Measurements from ENCODE around the gene DNAH10. TPM values are rescaled to one million over a fixed set of nuclear protein-coding genes. Genes with fewer than 3 reads are reported as not detected.

Gene DNAH10
- total and polyA plus RNA-seq, 2 of the 13 experiments (the other 11 are each of a cell fraction or from before 2014, with no cell fraction given) = 0.01 to 0.02 TPM

- peaks cover 29% of the 10 kb centered on the region for H3K4me1 ChIP-seq (ENCODE audit: insufficient read depth, low read length)
- POLR2A ChIA-PET = no interaction called here
- CTCF ChIA-PET (ENCODE audit: low intra/inter-chr PET ratio, low total read pairs) = no interaction called here
- H3K9ac ChIP-seq (ENCODE audit: insufficient read depth, low read depth, low read length) = no peak overlapping the region
- no peaks in the 10 kb centered on the region for H3K9me3 ChIP-seq (ENCODE audit: low read length)
- no peak for ATAC-seq
- H3K36me3 ChIP-seq (replicated peaks in 1 of 2; ENCODE audit: control insufficient read depth in 1 of 2, insufficient read depth in 2 of 2, low read length in 2 of 2) = no peaks in the 10 kb centered on the region; a peak in 1 of 5 replicates
- no peaks in the 10 kb centered on the region for H4K20me1 ChIP-seq (ENCODE audit: insufficient read depth, low read length)
- no peak for DNase-seq (ENCODE audit: low spot score)
- no peak overlapping the region for H3K4me2 ChIP-seq (ENCODE audit: low read depth, low read length)
- no peaks in the 10 kb centered on the region for H3K27me3 ChIP-seq (ENCODE audit: control insufficient read depth in 1 of 2, insufficient read depth in 2 of 2, low read length in 2 of 2)
- H3K27ac ChIP-seq (ENCODE audit: extremely low read length, insufficient read depth, low read length) = no peak overlapping the region
- intact Hi-C loops (cut with micrococcal nuclease; ENCODE audit: unreplicated experiment) (no loop called here), in situ Hi-C loops (cut with HindIII; ENCODE audit: extremely low pct_ligation_motif_present, low pct_unique_long_range_greater_than_20kb) (no loop called here)
- 92% methylated on average over 22 of the region's 25 CpGs for WGBS (ENCODE audit: low lambda C conversion rate)
- H2AFZ ChIP-seq (ENCODE audit: low read length) = no peak overlapping the region
- no peak for FAIRE-seq
- no TSS peak for BruUV-seq (replicated peaks)
- no peak for TF ChIP-seq ZNF678 (CRISPR knock-in tag; IDR thresholded peaks at IDR 0.05)
- TF ChIP-seq YEATS4 (CRISPR knock-in tag; IDR thresholded peaks at IDR 0.05; ENCODE audit: borderline replicate concordance) = no peak
- no peak for TF ChIP-seq HMG20A (CRISPR knock-in tag; IDR thresholded peaks at IDR 0.05; ENCODE audit: borderline replicate concordance)
- TF ChIP-seq ZIK1 (CRISPR knock-in tag; IDR thresholded peaks at IDR 0.05; ENCODE audit: borderline replicate concordance, low read depth) = no peak
- no peak for TF ChIP-seq RNF2 (conservative IDR thresholded peaks at IDR 0.05; ENCODE audit: low read depth)
- H3K79me2 ChIP-seq (ENCODE audit: insufficient read depth, low read length) = no peaks in the 10 kb centered on the region
- H3K4me3 ChIP-seq (replicated peaks in 1 of 3; ENCODE audit: insufficient read depth in 1 of 3, low read depth in 2 of 3, low read length in 3 of 3) = no peak overlapping the region
These were observed 183.4 kb downstream of the DNAH10 start for GRCh38 chr12:123945287-123946151.

GRCh38 chr12:123946152-123946515 is 184.0 kb downstream of the DNAH10 start:
- no peak for ATAC-seq
- in situ Hi-C loops (cut with HindIII; ENCODE audit: extremely low pct_ligation_motif_present, low pct_unique_long_range_greater_than_20kb) = no loop called here
- intact Hi-C loops (cut with micrococcal nuclease; ENCODE audit: unreplicated experiment) = no loop called here

More at GRCh38 chr12:123946152-123946515, 184.0 kb downstream of the DNAH10 start:
- no peak overlapping the region for H3K9ac ChIP-seq (ENCODE audit: insufficient read depth, low read depth, low read length)
- ChIA-PET POLR2A (no interaction called here), CTCF (ENCODE audit: low intra/inter-chr PET ratio, low total read pairs) (no interaction called here)
- no peaks in the 10 kb centered on the region for H4K20me1 ChIP-seq (ENCODE audit: insufficient read depth, low read length)
- 83% methylated on average over 6 of the region's 8 CpGs for WGBS (ENCODE audit: low lambda C conversion rate)
- no peaks in the 10 kb centered on the region for H3K79me2 ChIP-seq (ENCODE audit: insufficient read depth, low read length)
- DNase-seq (ENCODE audit: low spot score) (no peak), FAIRE-seq (no peak)
- no peaks in the 10 kb centered on the region; a peak in 1 of 5 replicates for H3K36me3 ChIP-seq (replicated peaks in 1 of 2; ENCODE audit: control insufficient read depth in 1 of 2, insufficient read depth in 2 of 2, low read length in 2 of 2)
- H3K4me3 ChIP-seq (replicated peaks in 1 of 3; ENCODE audit: insufficient read depth in 1 of 3, low read depth in 2 of 3, low read length in 3 of 3) = no peak overlapping the region
- H2AFZ ChIP-seq (ENCODE audit: low read length) = no peak overlapping the region
- peaks cover 32% of the 10 kb centered on the region for H3K4me1 ChIP-seq (ENCODE audit: insufficient read depth, low read length)
- no peaks in the 10 kb centered on the region for H3K9me3 ChIP-seq (ENCODE audit: low read length)
- no peak for TF ChIP-seq ZNF749 (CRISPR knock-in tag; IDR thresholded peaks at IDR 0.05; ENCODE audit: borderline replicate concordance)
- no peak for TF ChIP-seq ZSCAN20 (CRISPR knock-in tag; IDR thresholded peaks at IDR 0.05; ENCODE audit: borderline replicate concordance)
- TF ChIP-seq ZNF75D (CRISPR knock-in tag; IDR thresholded peaks at IDR 0.05; ENCODE audit: borderline replicate concordance) = no peak
- TF ChIP-seq TIGD3 (CRISPR knock-in tag; IDR thresholded peaks at IDR 0.05; ENCODE audit: borderline replicate concordance) = no peak
- no peak overlapping the region for H3K4me2 ChIP-seq (ENCODE audit: low read depth, low read length)
- BruUV-seq (replicated peaks) = no TSS peak
- no peaks in the 10 kb centered on the region for H3K27me3 ChIP-seq (ENCODE audit: control insufficient read depth in 1 of 2, insufficient read depth in 2 of 2, low read length in 2 of 2)
- H3K27ac ChIP-seq (ENCODE audit: extremely low read length, insufficient read depth, low read length) = no peak overlapping the region
